ENCODE measurements around the gene RHOF. TPM values are rescaled to one million over a fixed set of nuclear protein-coding genes. Genes with fewer than 3 reads are reported as not detected.

The RHOF gene
- total and polyA plus RNA-seq, 2 of the 13 experiments (the other 11 are each of a cell fraction or from before 2014, with no cell fraction given): 14.6 to 32.2 TPM

DNA sequence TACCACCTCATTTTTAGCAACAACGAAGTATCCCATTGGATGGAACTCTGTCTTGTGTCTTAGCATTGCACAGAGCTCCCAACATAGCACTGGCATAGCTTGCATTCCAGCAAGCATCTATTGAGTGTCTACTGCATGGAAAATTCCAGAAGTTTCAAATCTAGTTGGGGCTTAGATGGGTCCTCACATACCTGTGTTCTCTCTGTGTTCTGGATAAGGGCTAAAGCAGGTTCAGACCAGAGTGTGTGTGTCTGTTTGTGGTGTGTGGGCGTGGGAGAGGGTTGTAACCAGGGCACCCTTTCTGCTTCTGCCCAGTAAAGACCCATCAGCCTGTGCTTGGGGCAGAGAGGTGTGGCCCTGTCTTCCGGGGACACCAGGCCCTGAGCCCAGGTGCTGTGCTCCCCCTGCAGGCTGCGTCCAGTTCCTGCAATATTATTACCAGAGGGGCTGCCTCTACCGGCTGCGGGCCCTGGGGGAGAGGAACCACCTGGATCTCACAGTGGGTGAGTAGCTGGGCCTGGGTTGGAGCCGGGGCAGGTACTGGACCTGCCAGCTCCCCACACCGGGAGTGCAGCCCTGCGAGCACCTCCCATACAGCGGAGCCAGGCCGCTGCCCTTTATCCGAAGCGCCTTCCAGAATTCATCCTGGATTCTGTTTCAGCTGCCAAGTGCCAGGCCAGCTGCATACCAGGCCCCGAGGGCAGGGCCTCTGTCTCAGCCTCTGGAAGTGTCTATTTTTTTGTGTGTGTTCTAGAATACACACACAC lies 20.3 kb downstream of the RHOF start (continued):
- TF ChIP-seq DMTF1 (CRISPR knock-in tag; IDR thresholded peaks at IDR 0.05) (no peak), RBM22 (optimal IDR thresholded peaks at IDR 0.05; ENCODE audit: low read length) (no peak), NPAS2 (CRISPR knock-in tag; IDR thresholded peaks at IDR 0.05; ENCODE audit: borderline replicate concordance) (no peak), ZNF850 (CRISPR knock-in tag; conservative IDR thresholded peaks at IDR 0.05) (no peak), CBX1 (IDR thresholded peaks at IDR 0.05; ENCODE audit: low read depth) (no peak), SKI (IDR thresholded peaks at IDR 0.05; ENCODE audit: partially characterized antibody) (no peak), RELA (CRISPR knock-in tag; IDR thresholded peaks at IDR 0.05) (no peak), ZBTB20 (CRISPR knock-in tag; IDR thresholded peaks at IDR 0.05; ENCODE audit: borderline replicate concordance, low read depth) (no peak), RFX5 (IDR thresholded peaks at IDR 0.05; ENCODE audit: low read depth, low read length) (no peak), SP140L (CRISPR knock-in tag; IDR thresholded peaks at IDR 0.05; ENCODE audit: borderline replicate concordance) (no peak), ZBTB10 (CRISPR knock-in tag; IDR thresholded peaks at IDR 0.05; ENCODE audit: borderline replicate concordance) (no peak), GZF1 (CRISPR knock-in tag; IDR thresholded peaks at IDR 0.05) (no peak), ATF5 (CRISPR knock-in tag; IDR thresholded peaks at IDR 0.05; ENCODE audit: low read depth) (no peak), ZNF768 (CRISPR knock-in tag; IDR thresholded peaks at IDR 0.05) (no peak), AGO2 (optimal IDR thresholded peaks at IDR 0.05; ENCODE audit: low read depth, low read length) (no peak), U2AF1 (optimal IDR thresholded peaks at IDR 0.05; ENCODE audit: low read depth, low read length) (no peak), ZNF75D (CRISPR knock-in tag; IDR thresholded peaks at IDR 0.05; ENCODE audit: borderline replicate concordance) (no peak), ELF3 (CRISPR knock-in tag; IDR thresholded peaks at IDR 0.05) (peak; percentile 60; the same call in 1 of the 2 replicates), ZNF333 (CRISPR knock-in tag; IDR thresholded peaks at IDR 0.05; ENCODE audit: borderline replicate concordance) (no peak), ZNF20 (CRISPR knock-in tag; IDR thresholded peaks at IDR 0.05) (no peak), YEATS2 (CRISPR knock-in tag; IDR thresholded peaks at IDR 0.05; ENCODE audit: borderline replicate concordance) (no peak), ZFP36 (IDR thresholded peaks at IDR 0.05; ENCODE audit: borderline replicate concordance, low read depth, low read length, partially characterized antibody) (no peak), RORA (CRISPR knock-in tag; IDR thresholded peaks at IDR 0.05) (no peak), JUNB (CRISPR knock-in tag; IDR thresholded peaks at IDR 0.05; ENCODE audit: borderline replicate concordance) (no peak), HOXD1 (CRISPR knock-in tag; IDR thresholded peaks at IDR 0.05) (no peak)
- TF ChIP-seq, protein P1, sequence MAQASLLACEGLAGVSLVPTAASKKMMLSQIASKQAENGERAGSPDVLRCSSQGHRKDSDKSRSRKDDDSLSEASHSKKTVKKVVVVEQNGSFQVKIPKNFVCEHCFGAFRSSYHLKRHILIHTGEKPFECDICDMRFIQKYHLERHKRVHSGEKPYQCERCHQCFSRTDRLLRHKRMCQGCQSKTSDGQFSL (CRISPR knock-in tag; IDR thresholded peaks at IDR 0.05): no peak

Measured in HepG2 (cell line).